Neutrophil (primary cell): Measurements from ENCODE around the gene NR6A1.

Experiments used
- H3K27ac ChIP-seq: fragments of 200-600 bp; sonication (generic); 2 replicates; pipeline ENCODE4 v1.5.1; 2016; ENCODE audit warnings: mild to moderate bottlenecking, moderate library complexity
- H3K27me3 ChIP-seq: fragments of 200-600 bp; sonication (generic); 2 replicates; pipeline ENCODE4 v1.6.0; 2016; ENCODE audit warnings: mild to moderate bottlenecking
- H3K36me3 ChIP-seq: fragments of 200-600 bp; sonication (generic); 2 replicates; pipeline ENCODE4 v1.5.1; 2017
- H3K4me1 ChIP-seq, 2 experiments: fragments of 200-600 bp in 1 of 2; sonication (generic) in 1 of 2; 1 replicate in 1 of 2; 2 replicates in 1 of 2; pipeline versions ENCODE4 v1.5.1 to v1.6.1; 2013 to 2016; ENCODE audit warnings: low read depth in 1 of 2, low read length in 1 of 2, mild to moderate bottlenecking in 1 of 2, moderate library complexity in 1 of 2; ENCODE audit not compliant: control insufficient read depth in 1 of 2, insufficient read depth in 1 of 2
- H3K4me3 ChIP-seq, 2 experiments: fragments of 200-600 bp in 1 of 2; sonication (generic) in 1 of 2; 1 replicate in 1 of 2; 2 replicates in 1 of 2; pipeline ENCODE4 v1.5.1; 2013 to 2016; ENCODE audit warnings: low read depth in 1 of 2, low read length in 1 of 2, mild to moderate bottlenecking in 1 of 2, moderate library complexity in 1 of 2
- H3K9me3 ChIP-seq: fragments of 200-600 bp; sonication (generic); 2 replicates; pipeline ENCODE4 v1.5.1; 2016
- CTCF ChIP-seq: fragments of 200-600 bp; sonication (generic); IDR thresholded peaks from 2 replicates; pipeline ENCODE4 v1.5.1; 2016; ENCODE audit warnings: antibody characterized with exemption

The NR6A1 gene

GRCh38 chr9:124671861-124672260 is 99.2 kb downstream of the NR6A1 start:
- H3K4me1 ChIP-seq = no peaks in the 10 kb centered on the region
- no peaks in the 10 kb centered on the region for H3K9me3 ChIP-seq
- no peak overlapping the region for H3K27ac ChIP-seq
- no peak for TF ChIP-seq CTCF
- no peaks in the 10 kb centered on the region for H3K27me3 ChIP-seq
- H3K36me3 ChIP-seq = no peaks in the 10 kb centered on the region
- H3K4me3 ChIP-seq = no peak overlapping the region

- H3K4me1 ChIP-seq = no peaks in the 10 kb centered on the region
Observed at GRCh38 chr9:124666642-124667041, 104.5 kb downstream of the NR6A1 start.

GRCh38 chr9:124665391-124666058 is 105.6 kb downstream of the NR6A1 start:
- Histone ChIP-seq H3K36me3 (no peaks in the 10 kb centered on the region), H3K4me3 (no peak overlapping the region), H3K4me1 (peaks cover 3% of the 10 kb centered on the region in 2 experiments), H3K27me3 (no peaks in the 10 kb centered on the region), H3K9me3 (no peaks in the 10 kb centered on the region), H3K27ac (no peak overlapping the region)
- no peak for TF ChIP-seq CTCF

More at GRCh38 chr9:124666642-124667041, 104.5 kb downstream of the NR6A1 start:
- Histone ChIP-seq H3K27ac (no peak overlapping the region), H3K4me3 (no peak overlapping the region), H3K36me3 (no peaks in the 10 kb centered on the region), H3K27me3 (no peaks in the 10 kb centered on the region), H3K9me3 (no peaks in the 10 kb centered on the region)
- TF ChIP-seq CTCF = no peak

GRCh38 chr9:124664143-124664542 is 107.0 kb downstream of the NR6A1 start:
- no peaks in the 10 kb centered on the region for H3K27me3 ChIP-seq
- H3K4me3 ChIP-seq = no peak overlapping the region
- peaks cover 16% of the 10 kb centered on the region in 2 experiments for H3K4me1 ChIP-seq
- H3K36me3 ChIP-seq = no peaks in the 10 kb centered on the region
- no peak overlapping the region for H3K27ac ChIP-seq
- H3K9me3 ChIP-seq = no peaks in the 10 kb centered on the region
- no peak for TF ChIP-seq CTCF

- Histone ChIP-seq H3K9me3 (no peaks in the 10 kb centered on the region), H3K27me3 (no peaks in the 10 kb centered on the region), H3K4me1 (peaks cover 23 to 25% of the 10 kb centered on the region in 2 experiments), H3K4me3 (no peak overlapping the region), H3K36me3 (no peaks in the 10 kb centered on the region), H3K27ac (no peak overlapping the region)
- no peak for TF ChIP-seq CTCF
Observed at GRCh38 chr9:124663046-124663961, 107.8 kb downstream of the NR6A1 start.
